Inflammatory macrophage treated with lipopolysaccharide for 4 hours (primary cell): ENCODE results near the gene NUDT5.
A peak's percentile ranks its signal among the peaks of the same experiment; 100 is the strongest.
"Not testable (repeated sequence)": the region's sequence is repeated elsewhere in the genome, so short reads cannot be mapped to it uniquely, and the experiment has no call there.

Experiments
- DNase-seq: peaks from one replicate; pipeline ENCODE4 v3.0.0-alpha.2; 2020

The NUDT5 gene

DNA sequence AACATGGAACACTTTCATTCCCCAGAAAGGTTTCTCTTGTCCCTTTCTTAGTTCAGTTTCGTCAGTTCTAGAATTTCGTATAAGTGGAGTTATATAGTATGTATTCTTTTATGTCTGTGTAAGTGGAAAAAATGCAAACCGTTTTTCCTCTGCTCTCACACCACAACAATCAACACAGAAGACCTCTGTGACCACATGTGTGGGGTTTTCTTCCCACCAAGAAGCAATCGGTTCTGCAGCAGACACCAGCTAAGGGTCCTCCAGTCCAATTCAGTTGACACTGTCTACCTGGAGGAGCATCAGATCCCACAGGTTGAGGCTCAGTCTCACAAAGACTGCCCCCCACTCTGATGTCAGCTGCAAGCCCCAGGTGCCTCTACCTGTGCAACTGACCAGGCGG lies 6.5 kb upstream of the NUDT5 start:
- no peak for DNase-seq

DNA sequence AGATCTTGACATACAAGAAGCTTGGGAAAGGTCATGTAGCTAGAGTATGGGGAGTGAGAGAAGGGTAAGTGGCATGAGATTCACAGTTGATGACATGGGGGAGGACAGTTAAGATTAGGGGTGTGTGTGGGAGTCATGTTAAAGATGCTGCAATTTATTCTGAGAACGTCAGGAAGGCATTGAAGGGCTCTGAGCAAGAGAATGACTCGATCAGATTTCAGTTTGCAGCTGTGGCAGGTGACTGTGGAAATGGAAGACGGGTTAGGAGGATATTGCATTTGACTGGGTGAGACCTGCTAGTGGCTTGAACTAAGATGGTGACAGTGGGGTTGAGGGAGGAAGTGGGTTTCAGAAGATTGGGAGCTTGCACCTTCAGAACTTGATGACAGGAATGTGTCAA lies 5.9 kb upstream of the NUDT5 start:
- DNase-seq = no peak

DNA sequence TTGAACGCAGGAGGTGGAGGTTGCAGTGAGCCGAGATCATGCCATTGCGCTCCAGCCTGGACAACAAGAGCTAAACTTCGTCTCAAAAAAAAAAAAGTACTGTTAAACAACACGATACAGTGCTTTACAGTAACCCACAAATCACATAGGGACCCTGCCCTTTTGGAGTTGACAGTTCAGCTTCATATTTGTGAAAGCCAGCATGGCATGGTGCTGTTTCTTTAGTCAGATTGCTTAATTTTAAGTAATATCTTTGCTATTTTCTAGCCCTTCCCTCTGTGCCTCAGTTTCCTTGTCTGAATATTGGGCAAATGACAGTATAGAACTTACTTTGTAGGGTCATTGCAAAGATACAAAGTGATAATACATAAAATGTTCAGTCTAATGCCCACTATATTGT lies 5.2 kb upstream of the NUDT5 start:
- DNase-seq = no peak

DNA sequence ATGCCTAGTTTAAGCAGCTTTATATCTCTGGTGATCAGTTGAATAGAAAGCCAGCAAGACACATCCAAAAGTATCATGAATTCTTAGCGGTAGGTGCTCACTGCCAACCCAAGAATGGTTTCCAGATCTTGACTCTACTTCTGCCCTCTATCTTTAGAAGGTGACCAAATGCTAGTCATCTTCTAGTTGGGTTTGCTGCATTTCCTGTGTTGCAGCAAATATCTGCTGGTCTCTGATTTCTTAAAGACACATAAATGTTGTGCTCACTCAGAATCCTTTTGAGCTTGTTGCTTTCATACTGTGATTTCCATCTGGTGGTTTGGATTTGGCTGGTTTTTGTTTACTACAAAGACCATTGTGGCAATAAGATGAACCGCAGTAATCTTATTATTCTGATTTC lies 2.5 kb upstream of the NUDT5 start:
- DNase-seq = peak; percentile 51

DNA sequence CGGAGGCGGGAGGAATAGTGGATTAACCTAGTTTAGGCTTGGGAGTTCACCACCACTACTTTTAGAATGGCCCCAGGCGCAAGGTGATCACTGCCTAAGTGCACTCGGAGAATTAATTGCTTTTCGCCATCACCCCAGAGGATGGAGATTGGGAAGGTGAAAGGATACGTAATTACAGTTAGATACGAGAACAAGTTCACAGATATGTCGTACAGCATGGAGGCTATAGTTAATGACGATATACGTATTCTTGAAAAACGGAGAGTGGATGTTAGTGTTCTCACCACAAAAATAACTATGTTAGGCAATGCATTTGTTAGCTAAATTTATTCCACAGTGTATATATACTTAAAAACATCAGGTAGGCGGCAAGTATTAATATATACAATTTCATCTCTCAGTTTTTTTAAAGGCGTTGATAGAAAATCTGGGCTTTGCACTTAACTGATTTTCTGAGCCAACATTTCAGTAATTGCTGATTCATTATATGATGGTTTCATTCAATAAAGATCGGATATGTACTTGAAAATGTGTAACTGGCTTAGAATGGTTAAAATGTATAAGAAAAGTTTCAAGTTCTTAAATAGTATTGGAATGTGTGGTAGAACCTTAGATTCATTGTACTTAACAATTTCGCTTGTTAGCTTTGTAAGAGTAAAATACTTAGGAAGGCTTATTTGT lies 980 bp upstream of the NUDT5 start:
- no peak for DNase-seq

DNA sequence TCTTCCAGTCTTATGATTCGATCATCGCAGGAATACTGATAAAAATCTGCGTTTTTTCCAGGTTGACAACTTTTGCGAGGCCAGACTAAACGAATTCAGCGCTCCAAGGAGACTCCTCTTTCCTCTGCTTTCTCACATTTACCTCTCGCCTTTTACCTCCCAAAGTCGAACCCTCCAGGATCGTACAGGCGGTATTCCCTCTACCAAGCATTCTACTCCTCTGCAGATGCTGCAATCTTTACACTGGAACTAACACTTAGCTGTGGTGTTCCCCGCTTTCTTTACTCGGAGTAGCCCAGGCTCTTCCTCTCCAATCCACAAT lies 449 bp downstream of the NUDT5 start:
- no peak for DNase-seq

DNA sequence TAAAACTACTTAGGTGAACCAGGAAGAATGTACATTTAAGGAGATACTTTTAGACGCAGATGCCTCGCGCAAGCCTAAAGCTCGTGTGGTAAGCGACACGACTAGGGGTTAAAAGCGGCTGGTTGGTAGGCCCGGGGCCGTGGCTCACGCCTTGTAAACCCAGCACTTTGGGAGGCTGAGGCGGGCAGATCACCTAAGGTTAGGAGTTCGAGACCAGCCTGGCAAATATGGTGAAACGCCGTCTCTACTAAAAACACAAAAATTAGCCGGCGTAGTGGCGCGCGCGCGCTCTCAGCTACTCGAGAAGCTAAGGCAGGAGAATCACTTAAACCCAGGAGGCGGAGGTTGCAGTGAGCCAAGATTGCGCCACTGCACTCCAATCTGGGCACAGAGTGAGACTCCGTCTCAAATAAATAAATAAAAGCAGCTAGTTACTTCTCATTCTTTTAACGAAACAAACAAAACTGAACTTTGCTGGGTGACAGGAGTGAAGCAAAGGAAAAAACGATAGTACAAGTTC lies 879 bp downstream of the NUDT5 start:
- DNase-seq = peak; percentile 32

DNA sequence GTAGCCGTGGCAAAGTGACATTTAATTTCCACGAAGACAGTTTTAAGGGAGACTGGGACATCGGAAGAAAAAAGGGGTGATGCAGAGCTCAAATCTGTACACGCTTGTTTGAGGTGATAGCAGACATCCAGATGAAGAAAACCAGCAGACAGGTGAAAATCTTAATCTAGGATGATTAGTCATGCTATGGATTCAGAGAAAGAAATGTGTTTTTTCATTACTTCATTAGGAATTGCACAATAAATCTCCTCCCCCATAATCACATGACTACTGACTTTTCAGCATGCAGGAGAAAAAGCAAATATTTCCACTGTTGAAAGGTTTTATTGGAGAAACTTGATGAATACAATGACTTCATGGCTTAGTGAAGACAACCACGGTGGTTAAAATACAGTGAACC lies 2.5 kb downstream of the NUDT5 start:
- DNase-seq = peak; percentile 68

DNA sequence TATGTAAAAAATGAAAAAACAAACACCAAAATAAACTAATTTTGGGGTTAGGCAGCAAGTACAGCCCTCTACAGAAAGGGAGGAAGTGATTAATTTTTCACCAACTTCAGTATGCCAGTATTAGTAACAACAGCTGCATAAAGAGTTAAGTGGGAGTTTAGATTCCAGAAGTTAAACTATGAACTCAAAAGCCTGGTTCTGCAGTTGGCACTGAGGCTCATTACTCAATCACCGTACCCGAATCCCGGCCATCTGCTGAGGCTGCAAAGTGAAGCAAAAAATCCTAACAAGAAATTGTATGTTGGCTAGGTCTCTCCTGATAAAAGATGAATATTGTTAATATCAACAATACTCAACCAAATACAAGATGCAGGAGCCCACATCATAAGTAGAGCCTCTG lies 4.0 kb downstream of the NUDT5 start:
- DNase-seq = peak; percentile 31

DNA sequence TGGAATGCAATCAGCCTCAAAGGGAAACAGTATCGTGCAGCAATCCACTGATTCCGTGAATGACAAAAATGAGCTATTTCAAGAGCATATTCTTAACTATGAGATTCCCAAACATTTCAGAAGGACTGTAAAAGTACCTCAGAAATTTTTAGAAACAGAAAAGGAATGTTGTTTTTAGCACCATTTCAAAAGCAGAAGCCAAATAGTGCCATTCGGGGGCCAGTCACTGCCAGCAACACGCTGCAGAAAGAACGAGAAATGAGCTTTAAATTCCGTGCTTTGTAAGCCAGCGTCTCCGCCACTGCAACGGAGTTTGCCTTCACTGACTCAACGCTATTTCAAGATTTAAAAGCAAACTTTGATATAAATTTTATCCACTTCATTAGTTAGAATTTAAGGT lies 6.3 kb downstream of the NUDT5 start:
- no peak for DNase-seq

DNA sequence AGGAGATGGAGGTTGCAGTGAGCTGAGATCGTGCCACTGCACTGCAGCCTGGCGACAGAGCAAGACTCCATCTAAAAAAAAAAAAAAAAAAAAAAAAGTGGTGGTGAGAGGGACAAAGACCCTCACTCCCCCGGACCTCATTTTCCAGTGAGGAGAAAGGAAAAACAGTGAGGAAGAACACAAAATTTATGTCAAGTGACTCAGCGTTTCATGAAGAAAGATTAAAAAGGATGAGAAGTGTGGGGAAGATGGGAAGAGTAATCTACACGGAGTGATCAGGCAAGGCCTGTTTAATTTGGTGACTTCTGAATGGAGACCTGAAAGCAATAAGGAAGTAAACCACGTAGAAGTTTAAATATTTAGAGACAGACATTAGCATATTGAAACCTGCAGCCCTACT lies 7.0 kb downstream of the NUDT5 start:
- DNase-seq = no peak

DNA sequence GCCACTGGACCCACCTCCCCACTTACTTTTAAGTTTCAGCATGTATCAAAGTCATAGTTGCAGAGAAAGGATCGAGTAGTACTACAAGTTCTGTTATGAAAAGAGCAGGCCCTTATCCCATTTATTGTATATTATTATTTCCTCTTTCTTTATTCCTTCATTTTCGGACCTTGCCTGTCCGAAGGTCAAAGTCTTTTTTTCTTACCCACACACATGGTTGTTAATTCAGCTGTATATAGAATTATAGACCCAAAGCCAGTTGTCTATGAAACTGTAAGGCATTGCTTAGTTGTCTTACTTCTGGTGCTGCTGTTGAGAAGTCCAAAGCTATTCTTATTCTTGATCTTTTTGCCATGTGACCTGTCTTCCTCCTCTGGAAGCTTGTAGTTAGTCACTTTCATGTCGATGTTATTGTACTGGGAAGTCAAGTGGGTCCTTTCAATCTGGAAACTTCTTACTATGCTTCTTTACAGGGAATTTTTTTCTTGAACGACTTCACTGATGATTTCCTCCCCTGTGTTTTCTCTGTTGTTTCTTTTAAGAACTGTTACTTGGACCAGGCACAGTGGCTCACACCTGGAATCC lies 8.3 kb downstream of the NUDT5 start:
- peak; percentile 11 for DNase-seq

DNA sequence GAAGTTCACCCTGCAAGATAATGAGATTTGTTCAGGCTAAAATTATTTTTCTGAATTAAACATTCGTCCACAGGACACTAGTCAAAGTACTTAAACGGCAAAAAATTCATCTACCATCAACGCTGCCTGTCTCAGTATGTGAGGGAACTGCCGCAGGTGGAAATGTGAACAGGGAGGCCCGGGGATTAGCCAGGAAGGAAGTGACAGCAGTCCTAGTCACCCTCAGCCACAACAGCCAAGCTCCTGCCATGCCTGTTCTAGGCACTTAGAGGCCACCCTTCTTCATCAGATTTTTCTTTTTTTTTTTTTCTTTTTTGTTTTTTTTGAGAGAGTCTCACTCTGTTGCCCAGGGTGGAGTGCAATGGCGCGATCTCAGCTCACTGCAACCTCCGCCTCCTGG lies 9.4 kb downstream of the NUDT5 start:
- DNase-seq = no peak

DNA sequence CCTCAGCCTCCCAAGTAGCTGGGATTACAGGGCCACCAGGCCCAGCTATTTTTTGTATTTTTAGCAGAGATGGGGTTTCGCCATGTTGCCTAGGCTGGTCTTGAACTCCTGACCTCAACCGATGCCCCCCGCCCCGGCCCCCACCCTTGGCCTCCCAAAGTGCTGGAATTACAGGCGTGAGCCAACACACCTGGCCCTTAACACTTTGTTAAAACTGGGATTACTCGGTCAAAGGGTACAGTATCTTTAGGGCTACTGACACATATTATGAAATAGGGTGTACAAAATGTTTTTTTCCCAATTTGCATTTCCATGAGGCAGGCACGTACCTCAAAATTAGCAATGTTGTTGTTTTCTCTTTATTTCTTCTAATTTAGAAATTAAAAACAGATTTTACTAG lies 11.5 kb downstream of the NUDT5 start:
- no peak for DNase-seq

DNA sequence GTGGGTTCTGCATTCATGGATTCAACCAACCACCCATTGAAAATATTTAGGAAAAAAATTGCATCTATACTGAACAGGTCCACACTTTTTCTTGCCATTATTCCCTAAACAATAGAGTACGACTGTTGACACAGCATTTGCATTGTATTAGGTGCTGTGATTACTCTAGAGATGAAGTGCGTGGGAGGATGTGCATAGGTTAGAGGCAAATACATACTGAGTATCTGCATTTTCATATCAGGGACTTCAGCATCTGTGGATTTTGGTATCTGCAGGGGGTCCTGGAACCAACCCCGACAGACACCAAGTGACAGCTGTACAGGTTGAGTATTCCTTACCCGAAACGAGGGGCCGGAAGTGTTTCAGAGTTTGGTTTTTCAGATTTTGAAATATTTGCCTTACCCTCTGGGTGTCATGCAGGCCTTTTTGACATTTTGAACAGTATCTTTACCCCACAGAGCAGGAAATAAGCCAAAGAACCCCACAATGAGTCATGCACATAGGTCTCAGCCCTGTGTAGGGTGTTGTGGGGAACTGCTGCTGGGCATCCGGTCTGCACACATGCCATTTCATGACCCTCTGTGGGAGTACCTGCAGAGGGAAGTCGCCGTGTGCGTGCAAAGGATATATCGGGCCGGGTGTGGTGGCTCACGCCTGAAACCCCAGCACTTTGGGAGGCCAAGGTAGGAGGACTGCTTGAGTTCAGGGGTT lies 14.5 kb downstream of the NUDT5 start:
- peak; percentile 74 for DNase-seq

DNA sequence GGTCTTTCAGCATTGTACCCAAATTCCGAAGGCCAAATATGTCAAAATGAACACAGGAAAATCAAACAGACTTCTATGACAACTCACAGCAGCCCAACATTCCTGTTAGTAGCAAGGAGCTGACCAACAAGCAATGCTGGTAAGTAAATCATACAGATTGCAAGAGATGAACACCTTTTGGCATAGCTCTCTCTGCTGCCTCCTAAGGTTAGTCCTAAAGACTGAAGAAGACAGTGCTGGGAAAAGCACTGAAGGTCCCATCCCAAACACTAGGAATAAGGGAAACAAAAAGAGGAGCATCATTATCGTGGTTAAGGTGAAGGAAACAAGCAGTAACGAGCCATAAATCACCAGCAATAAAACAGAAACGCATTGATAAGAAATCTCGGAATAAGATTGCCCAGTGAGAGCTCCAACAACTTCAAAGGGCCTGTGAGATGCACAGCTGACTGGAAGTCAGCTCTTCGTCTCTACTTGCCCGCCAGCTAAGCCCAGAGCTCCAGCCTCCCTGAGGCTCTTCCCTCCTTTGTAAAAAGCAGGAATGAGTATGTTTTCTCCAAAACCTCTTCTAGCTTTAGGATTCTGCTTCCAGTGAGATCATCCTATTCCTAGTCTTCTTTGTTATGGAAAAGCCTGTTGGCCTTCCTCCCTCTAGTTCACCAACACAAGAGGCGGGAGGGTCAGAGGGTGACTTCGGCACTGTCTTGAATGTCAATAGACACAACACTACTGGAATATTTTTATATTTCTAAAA lies 15.3 kb downstream of the NUDT5 start:
- DNase-seq = no peak

DNA sequence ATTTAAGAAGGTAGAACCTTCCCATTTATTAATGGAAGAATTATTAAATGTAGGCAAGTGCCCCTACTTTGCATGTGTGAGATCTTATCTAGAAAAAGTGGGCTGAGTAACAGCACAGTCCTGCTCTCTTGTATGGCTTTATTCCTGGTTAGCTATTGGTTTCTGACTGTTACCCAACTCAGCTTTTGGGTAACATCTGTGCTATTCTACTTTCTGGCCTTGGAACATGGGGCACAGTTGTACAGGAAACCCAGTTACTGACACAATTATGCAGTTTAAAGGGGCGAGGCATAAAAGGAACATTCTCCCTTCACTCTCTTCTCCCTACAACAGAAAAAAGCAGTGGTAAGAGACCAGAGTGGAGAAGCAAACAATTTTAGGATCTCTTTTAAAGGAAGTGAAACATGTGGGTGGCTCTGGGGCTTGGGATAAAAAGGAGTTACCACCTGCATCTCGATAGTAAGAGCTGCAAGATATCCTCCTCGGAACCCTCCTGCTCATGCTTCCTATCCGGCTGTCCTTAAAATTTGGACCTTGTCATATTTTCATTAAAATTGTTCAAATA lies 16.0 kb downstream of the NUDT5 start:
- peak; percentile 37 for DNase-seq

DNA sequence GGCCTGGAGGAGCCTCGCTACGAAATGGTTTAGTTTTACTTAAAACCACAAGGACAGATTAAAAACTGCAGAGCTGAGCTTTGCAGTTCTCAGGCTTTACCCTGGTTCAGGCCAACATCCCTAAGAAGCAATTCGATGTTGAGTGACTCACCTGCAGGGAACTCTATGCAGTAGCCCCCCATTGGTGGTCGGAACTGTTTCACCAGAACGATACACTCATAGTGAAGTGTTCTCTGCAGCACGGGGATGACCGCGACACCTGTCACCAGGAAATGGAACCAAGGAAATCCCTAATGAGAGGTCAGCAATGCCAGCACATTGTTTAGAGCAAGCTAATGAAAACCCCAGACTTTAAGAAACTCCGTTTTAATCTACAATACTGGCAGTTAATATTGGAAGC lies 18.0 kb downstream of the NUDT5 start:
- no peak for DNase-seq

DNA sequence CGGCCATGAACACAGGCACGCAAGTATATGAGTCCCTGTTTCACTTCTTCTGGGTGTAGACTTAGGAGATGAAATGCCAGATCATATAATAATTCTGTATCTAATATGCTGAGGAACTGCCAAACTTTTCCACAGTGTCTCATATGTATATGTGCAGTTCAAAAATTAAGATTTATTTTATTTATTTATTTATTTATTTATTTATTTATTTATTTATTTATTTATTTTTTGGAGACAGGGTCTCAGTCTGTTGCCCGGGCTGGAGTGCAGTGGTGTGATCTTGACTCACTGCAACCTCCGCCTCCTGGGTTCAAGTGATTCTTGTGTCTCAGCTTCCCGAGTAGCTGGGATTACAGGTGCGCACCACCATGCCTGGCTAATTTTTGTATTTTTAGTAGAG lies 24.2 kb downstream of the NUDT5 start:
- not testable (repeated sequence) for DNase-seq

DNA sequence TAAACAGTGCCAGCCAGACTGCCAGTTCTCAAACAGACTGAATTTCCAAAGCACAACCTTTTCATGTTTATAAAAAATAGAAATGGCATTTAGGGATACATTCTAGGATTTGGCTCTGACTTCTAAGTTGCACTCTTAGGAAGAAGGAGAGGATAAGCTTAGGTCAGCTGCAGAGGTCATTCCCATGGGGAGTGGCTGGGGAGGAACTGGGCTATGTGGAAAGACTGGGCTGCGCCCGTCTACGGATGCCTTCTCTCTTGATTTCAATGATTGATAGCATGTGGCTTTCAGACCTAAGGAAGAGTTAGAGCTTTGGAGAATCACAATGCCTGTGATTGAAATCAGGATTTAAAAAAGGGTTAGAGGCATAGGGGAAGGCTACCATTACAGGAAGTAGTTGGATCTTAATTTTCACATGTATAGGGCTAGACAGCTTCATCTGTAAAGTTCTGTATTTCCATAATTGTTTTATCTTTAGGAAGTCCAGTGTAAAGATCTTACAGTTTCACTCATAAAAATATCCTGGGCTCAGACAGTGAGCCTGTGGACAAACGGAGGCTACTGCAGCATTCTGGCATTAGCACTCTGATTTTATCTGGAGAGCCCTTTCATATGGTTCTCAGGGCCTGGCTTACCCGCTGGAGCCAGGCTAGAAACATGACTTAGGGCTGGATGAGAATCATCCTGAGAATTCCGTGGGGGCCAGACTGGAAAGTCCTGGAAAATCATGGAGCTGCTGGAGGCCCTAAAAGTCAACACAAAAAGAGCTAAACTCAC lies 29.5 kb downstream of the NUDT5 start:
- DNase-seq = no peak

DNA sequence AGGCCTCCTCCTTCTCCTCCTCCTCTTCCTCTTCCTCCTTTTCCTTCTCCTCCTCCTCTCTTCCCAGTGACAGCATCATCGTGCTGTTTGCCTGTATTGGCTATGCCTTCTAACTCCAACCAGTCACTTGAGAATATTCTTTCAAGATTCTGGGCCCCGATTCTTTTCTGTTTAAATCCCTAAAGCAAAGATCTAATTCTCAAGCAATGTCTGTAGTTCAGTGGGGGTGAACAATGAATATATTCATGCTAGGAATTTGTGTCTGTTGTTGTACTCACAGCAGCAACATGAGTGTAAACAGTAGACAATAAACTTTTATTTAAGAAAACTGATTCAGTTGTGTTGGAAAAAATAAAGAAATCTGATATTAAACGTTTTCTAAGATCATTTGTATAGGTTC lies 30.7 kb downstream of the NUDT5 start:
- DNase-seq = no peak

DNA sequence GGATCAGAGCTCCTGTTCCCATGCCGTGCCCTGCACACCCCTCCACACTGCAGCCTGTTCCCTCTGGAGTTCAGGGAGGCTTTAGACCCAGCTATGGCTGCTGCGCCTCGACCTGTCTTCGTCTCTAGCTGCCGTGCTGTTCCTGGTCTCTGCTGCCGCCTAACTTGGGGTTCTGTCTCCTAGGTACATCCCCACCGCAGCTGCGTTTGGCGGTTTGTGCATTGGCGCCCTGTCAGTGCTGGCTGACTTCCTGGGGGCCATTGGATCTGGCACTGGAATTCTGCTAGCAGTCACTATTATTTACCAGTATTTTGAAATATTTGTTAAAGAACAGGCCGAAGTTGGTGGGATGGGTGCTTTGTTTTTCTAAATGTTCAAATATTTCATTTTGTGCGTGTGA lies 31.6 kb downstream of the NUDT5 start:
- DNase-seq = no peak

DNA sequence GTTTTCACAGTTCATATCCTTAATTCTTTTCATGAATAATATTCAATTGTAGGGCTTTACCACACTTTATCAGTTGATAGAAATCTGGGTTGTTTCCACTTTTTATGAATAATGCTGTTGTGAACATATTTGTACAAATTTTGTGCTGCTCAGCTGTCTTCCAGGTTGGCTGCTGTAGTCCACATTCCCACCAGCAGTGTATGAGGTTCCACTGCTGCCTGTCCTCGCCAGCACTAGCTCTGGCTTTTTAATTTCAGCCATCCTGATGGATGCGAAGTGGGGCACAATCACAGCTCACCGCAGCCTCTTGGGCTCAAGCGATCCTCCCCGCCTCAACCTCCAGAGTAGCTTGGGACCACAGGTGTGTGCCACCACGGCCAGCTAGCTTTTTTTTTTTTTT lies 32.8 kb downstream of the NUDT5 start:
- DNase-seq = no peak
